Measurements from ENCODE around the gene FLRT1.

FLRT1 gene

DNA sequence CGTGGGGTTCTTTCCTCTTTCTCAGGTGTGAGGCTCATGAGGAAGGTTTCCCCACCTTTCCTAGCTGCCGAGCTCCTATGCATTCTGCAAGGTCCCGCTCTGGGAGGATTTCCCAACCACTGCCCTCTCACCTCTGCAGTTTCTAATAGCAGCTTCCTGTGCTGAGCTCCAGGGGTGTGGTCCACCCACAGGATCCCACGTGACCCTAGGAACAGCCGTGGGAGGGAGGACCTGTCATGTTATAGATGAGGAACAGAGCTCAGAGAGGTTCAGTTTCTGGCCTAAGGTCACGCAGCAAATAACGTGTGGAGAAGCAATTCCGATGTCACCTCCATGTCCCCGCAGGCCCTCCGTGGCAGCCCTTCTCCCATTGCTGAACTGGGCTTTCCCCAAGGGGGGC lies 38.5 kb downstream of the FLRT1 start:
- no peaks in the 10 kb centered on the region for H3K36me3 ChIP-seq (ENCODE audit: control insufficient read depth, insufficient read depth, low read length)
- H3K9ac ChIP-seq (ENCODE audit: low read length), result no peak overlapping the region
- H4K5ac ChIP-seq (ENCODE audit: low read length), result no peak overlapping the region
- no peak overlapping the region for H3K4ac ChIP-seq (ENCODE audit: low read depth, low read length)
- H2BK15ac ChIP-seq (replicated peaks; ENCODE audit: low read depth), result no peak overlapping the region
- no peak overlapping the region for H3K27ac ChIP-seq (ENCODE audit: low read depth, low read length)
- H2AK5ac ChIP-seq (ENCODE audit: low read length), result no peak overlapping the region
- no peak overlapping the region for H3K56ac ChIP-seq (ENCODE audit: low read length)
- H3K18ac ChIP-seq (ENCODE audit: low read length), result no peak overlapping the region
- H2BK120ac ChIP-seq (ENCODE audit: low read depth, low read length), result no peak overlapping the region
- no CpG with 5 or more reads among the region's 10 CpGs for WGBS (ENCODE audit: extremely low coverage, insufficient coverage, low lambda C conversion rate)
- H3K4me3 ChIP-seq (ENCODE audit: low read length), result no peak overlapping the region
- no peak overlapping the region for H2BK5ac ChIP-seq (ENCODE audit: low read length)
- no peaks in the 10 kb centered on the region for H3K4me1 ChIP-seq (ENCODE audit: control insufficient read depth, low read depth, low read length)
- no peaks in the 10 kb centered on the region for H3K79me1 ChIP-seq (ENCODE audit: low read length)
- H4K8ac ChIP-seq (ENCODE audit: low read depth, low read length), result no peak overlapping the region
- no peaks in the 10 kb centered on the region for H3K79me2 ChIP-seq (ENCODE audit: control insufficient read depth, insufficient read depth, low read length)
- DNase-seq, result no peak
- no peaks in the 10 kb centered on the region for H3K27me3 ChIP-seq (ENCODE audit: insufficient read depth, low read length, poor library complexity)
- H3K4me2 ChIP-seq (ENCODE audit: low read length), result no peak overlapping the region
- no peak overlapping the region for H3K23ac ChIP-seq (ENCODE audit: low read length)

DNA sequence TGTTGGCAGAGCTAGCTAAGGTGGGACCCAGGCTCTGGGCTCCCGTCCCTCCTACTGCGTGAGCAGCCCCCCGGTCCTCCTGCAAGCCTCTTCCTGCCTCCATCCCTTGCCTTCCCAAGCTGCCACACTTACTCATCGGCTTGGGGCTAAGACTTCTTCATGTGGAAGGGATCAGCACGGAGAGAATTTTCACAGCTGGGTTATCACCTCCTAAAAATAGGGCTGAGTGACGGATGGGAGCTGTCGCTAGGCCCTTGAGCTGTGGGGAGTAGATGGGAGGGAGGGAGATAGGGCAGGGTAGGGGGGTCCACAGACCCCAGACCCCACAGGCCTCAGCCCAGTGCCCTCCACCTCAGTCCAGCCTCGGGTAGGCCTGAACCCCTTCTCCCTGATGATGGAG lies 41.0 kb downstream of the FLRT1 start:
- H4K8ac ChIP-seq (ENCODE audit: low read depth, low read length), result no peak overlapping the region
- no peak overlapping the region for H3K18ac ChIP-seq (ENCODE audit: low read length)
- no peak for DNase-seq
- no peak overlapping the region for H2BK120ac ChIP-seq (ENCODE audit: low read depth, low read length)
- H2BK15ac ChIP-seq (replicated peaks; ENCODE audit: low read depth), result no peak overlapping the region
- H4K5ac ChIP-seq (ENCODE audit: low read length), result no peak overlapping the region
- no peak overlapping the region for H3K4me3 ChIP-seq (ENCODE audit: low read length)
- no peaks in the 10 kb centered on the region for H3K79me2 ChIP-seq (ENCODE audit: control insufficient read depth, insufficient read depth, low read length)
- no peak overlapping the region for H3K56ac ChIP-seq (ENCODE audit: low read length)
- no peak overlapping the region for H3K4ac ChIP-seq (ENCODE audit: low read depth, low read length)
- no CpG with 5 or more reads among the region's 8 CpGs for WGBS (ENCODE audit: extremely low coverage, insufficient coverage, low lambda C conversion rate)
- H3K36me3 ChIP-seq (ENCODE audit: control insufficient read depth, insufficient read depth, low read length), result no peaks in the 10 kb centered on the region
- H3K79me1 ChIP-seq (ENCODE audit: low read length), result no peaks in the 10 kb centered on the region
- no peak overlapping the region for H3K9ac ChIP-seq (ENCODE audit: low read length)
- H3K27ac ChIP-seq (ENCODE audit: low read depth, low read length), result no peak overlapping the region
- H2BK5ac ChIP-seq (ENCODE audit: low read length), result no peak overlapping the region
- H3K23ac ChIP-seq (ENCODE audit: low read length), result no peak overlapping the region
- no peak overlapping the region for H3K4me2 ChIP-seq (ENCODE audit: low read length)
- no peaks in the 10 kb centered on the region for H3K4me1 ChIP-seq (ENCODE audit: control insufficient read depth, low read depth, low read length)
- no peaks in the 10 kb centered on the region for H3K27me3 ChIP-seq (ENCODE audit: insufficient read depth, low read length, poor library complexity)
- H2AK5ac ChIP-seq (ENCODE audit: low read length), result no peak overlapping the region

DNA sequence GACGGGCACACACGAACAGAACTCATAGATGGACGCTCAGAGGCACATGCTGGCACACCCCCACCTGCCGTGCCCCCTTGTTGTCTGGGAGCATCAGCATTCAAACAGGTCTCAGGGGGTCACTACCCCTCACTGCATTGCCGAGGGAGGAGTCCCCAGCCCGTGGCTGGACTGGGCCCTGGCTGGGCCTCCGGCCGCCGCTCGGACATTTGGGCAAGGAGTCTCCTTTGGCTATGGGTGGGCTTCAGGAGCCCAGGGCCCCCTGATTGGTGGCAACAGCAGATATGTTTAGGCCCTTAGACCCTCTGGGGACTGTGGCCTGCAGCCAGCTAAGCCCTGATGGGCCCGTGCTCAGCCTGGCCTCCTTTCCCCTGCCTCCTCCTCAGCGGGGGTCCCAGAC lies 41.9 kb downstream of the FLRT1 start:
- H3K18ac ChIP-seq (ENCODE audit: low read length), result no peak overlapping the region
- H3K4me2 ChIP-seq (ENCODE audit: low read length), result no peak overlapping the region
- H2BK5ac ChIP-seq (ENCODE audit: low read length), result no peak overlapping the region
- no peak overlapping the region for H3K27ac ChIP-seq (ENCODE audit: low read depth, low read length)
- no peaks in the 10 kb centered on the region for H3K4me1 ChIP-seq (ENCODE audit: control insufficient read depth, low read depth, low read length)
- no peak overlapping the region for H3K4ac ChIP-seq (ENCODE audit: low read depth, low read length)
- H3K23ac ChIP-seq (ENCODE audit: low read length), result no peak overlapping the region
- H3K56ac ChIP-seq (ENCODE audit: low read length), result no peak overlapping the region
- H4K5ac ChIP-seq (ENCODE audit: low read length), result no peak overlapping the region
- H3K9ac ChIP-seq (ENCODE audit: low read length), result no peak overlapping the region
- no peak overlapping the region for H2BK120ac ChIP-seq (ENCODE audit: low read depth, low read length)
- no peaks in the 10 kb centered on the region for H3K79me2 ChIP-seq (ENCODE audit: control insufficient read depth, insufficient read depth, low read length)
- H3K79me1 ChIP-seq (ENCODE audit: low read length), result no peaks in the 10 kb centered on the region
- no CpG with 5 or more reads among the region's 12 CpGs for WGBS (ENCODE audit: extremely low coverage, insufficient coverage, low lambda C conversion rate)
- DNase-seq, result no peak
- H3K27me3 ChIP-seq (ENCODE audit: insufficient read depth, low read length, poor library complexity), result no peaks in the 10 kb centered on the region
- no peak overlapping the region for H4K8ac ChIP-seq (ENCODE audit: low read depth, low read length)
- no peaks in the 10 kb centered on the region for H3K36me3 ChIP-seq (ENCODE audit: control insufficient read depth, insufficient read depth, low read length)
- no peak overlapping the region for H3K4me3 ChIP-seq (ENCODE audit: low read length)
- no peak overlapping the region for H2AK5ac ChIP-seq (ENCODE audit: low read length)
- H2BK15ac ChIP-seq (replicated peaks; ENCODE audit: low read depth), result no peak overlapping the region

DNA sequence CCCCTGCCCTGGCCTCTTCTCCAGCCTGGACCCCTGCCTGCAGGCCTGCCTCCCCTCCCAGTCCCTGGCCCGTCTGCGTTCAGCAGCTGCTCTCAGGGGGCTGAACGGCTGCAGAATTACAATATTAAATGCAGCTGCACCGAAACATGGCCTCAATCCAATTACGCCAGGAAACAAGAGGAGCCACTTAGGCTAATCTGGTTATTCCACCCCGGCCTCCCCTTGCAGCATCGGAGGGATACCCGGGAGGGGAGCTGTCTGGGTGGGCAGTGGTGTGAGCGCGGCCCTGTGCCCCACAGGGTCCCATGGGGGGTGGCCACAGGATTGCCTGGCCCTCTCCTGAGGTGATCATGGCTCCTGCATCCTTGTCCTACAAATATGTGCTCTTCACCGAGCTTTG lies 42.6 kb downstream of the FLRT1 start:
- Histone ChIP-seq H3K79me2 (ENCODE audit: control insufficient read depth, insufficient read depth, low read length) (no peaks in the 10 kb centered on the region), H3K56ac (ENCODE audit: low read length) (no peak overlapping the region), H3K4me1 (ENCODE audit: control insufficient read depth, low read depth, low read length) (no peaks in the 10 kb centered on the region), H3K9ac (ENCODE audit: low read length) (no peak overlapping the region), H3K4ac (ENCODE audit: low read depth, low read length) (no peak overlapping the region), H2BK15ac (replicated peaks; ENCODE audit: low read depth) (no peak overlapping the region), H3K79me1 (ENCODE audit: low read length) (no peaks in the 10 kb centered on the region), H4K5ac (ENCODE audit: low read length) (no peak overlapping the region), H3K18ac (ENCODE audit: low read length) (no peak overlapping the region), H3K4me2 (ENCODE audit: low read length) (no peak overlapping the region), H2BK120ac (ENCODE audit: low read depth, low read length) (no peak overlapping the region), H2AK5ac (ENCODE audit: low read length) (no peak overlapping the region), H4K8ac (ENCODE audit: low read depth, low read length) (no peak overlapping the region), H3K27me3 (ENCODE audit: insufficient read depth, low read length, poor library complexity) (no peaks in the 10 kb centered on the region), H2BK5ac (ENCODE audit: low read length) (no peak overlapping the region), H3K23ac (ENCODE audit: low read length) (no peak overlapping the region), H3K27ac (ENCODE audit: low read depth, low read length) (no peak overlapping the region), H3K36me3 (ENCODE audit: control insufficient read depth, insufficient read depth, low read length) (no peaks in the 10 kb centered on the region), H3K4me3 (ENCODE audit: low read length) (no peak overlapping the region)
- no CpG with 5 or more reads among the region's 11 CpGs for WGBS (ENCODE audit: extremely low coverage, insufficient coverage, low lambda C conversion rate)
- no peak for DNase-seq

DNA sequence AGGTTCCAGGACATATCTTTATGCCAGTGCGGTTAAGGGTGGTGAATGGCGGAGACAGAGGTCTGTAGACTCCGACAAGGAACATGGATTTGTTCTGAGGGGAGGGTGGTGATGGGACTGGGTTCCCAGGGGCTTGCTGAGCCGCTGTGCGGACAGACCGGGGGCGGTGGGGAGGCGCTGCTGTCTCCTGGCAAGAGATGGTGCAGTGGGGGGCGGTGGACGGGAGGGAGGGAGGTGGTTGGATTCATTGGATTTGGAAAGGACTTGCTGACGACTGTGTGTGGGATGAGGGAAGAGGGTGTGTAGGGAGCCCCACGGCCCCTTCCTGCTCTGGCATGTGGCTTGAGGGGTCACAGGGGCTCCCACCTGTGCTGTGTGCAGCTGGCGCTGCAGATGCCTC lies 43.2 kb downstream of the FLRT1 start:
- Histone ChIP-seq H4K8ac (ENCODE audit: low read depth, low read length) (no peak overlapping the region), H3K4me3 (ENCODE audit: low read length) (no peak overlapping the region), H3K23ac (ENCODE audit: low read length) (no peak overlapping the region), H4K5ac (ENCODE audit: low read length) (no peak overlapping the region), H3K79me1 (ENCODE audit: low read length) (no peaks in the 10 kb centered on the region), H3K27me3 (ENCODE audit: insufficient read depth, low read length, poor library complexity) (no peaks in the 10 kb centered on the region), H3K4ac (ENCODE audit: low read depth, low read length) (no peak overlapping the region), H3K9ac (ENCODE audit: low read length) (no peak overlapping the region), H3K36me3 (ENCODE audit: control insufficient read depth, insufficient read depth, low read length) (no peaks in the 10 kb centered on the region), H3K56ac (ENCODE audit: low read length) (no peak overlapping the region), H3K79me2 (ENCODE audit: control insufficient read depth, insufficient read depth, low read length) (no peaks in the 10 kb centered on the region), H3K18ac (ENCODE audit: low read length) (no peak overlapping the region), H2BK15ac (replicated peaks; ENCODE audit: low read depth) (no peak overlapping the region), H3K4me2 (ENCODE audit: low read length) (no peak overlapping the region), H3K4me1 (ENCODE audit: control insufficient read depth, low read depth, low read length) (no peaks in the 10 kb centered on the region), H2BK5ac (ENCODE audit: low read length) (no peak overlapping the region), H2AK5ac (ENCODE audit: low read length) (no peak overlapping the region), H3K27ac (ENCODE audit: low read depth, low read length) (no peak overlapping the region), H2BK120ac (ENCODE audit: low read depth, low read length) (no peak overlapping the region)
- no CpG with 5 or more reads among the region's 13 CpGs for WGBS (ENCODE audit: extremely low coverage, insufficient coverage, low lambda C conversion rate)
- DNase-seq, result no peak

DNA sequence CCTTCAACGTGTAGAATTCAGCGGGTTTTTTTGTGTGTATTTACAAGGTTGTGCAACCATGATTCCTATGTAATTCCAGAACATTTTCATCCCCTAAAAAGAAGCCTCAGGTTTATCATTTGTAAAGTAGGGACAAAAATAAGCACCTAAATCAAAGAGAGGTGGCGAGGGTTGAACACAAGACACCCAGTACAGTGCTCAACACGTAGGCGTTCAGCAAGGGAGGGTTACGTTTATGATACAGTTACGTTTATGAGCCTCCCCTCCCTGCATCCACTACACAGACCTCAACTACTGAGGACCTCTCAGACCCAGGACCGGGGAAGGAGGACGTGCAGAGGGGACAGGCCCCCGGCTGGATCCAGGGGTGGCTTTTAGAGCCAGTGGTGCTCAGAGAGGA lies 44.7 kb downstream of the FLRT1 start:
- no peak overlapping the region for H3K27ac ChIP-seq (ENCODE audit: low read depth, low read length)

More for the DNA sequence above, 44.7 kb downstream of the FLRT1 start:
- Histone ChIP-seq H3K79me2 (ENCODE audit: control insufficient read depth, insufficient read depth, low read length) (no peaks in the 10 kb centered on the region), H2BK5ac (ENCODE audit: low read length) (no peak overlapping the region), H3K56ac (ENCODE audit: low read length) (no peak overlapping the region), H3K9ac (ENCODE audit: low read length) (no peak overlapping the region), H2BK120ac (ENCODE audit: low read depth, low read length) (no peak overlapping the region), H3K4me3 (ENCODE audit: low read length) (no peak overlapping the region), H4K8ac (ENCODE audit: low read depth, low read length) (no peak overlapping the region), H3K4me1 (ENCODE audit: control insufficient read depth, low read depth, low read length) (no peaks in the 10 kb centered on the region), H2AK5ac (ENCODE audit: low read length) (no peak overlapping the region), H2BK15ac (replicated peaks; ENCODE audit: low read depth) (no peak overlapping the region), H3K4me2 (ENCODE audit: low read length) (no peak overlapping the region), H3K36me3 (ENCODE audit: control insufficient read depth, insufficient read depth, low read length) (no peaks in the 10 kb centered on the region), H3K23ac (ENCODE audit: low read length) (no peak overlapping the region), H3K79me1 (ENCODE audit: low read length) (no peaks in the 10 kb centered on the region), H3K27me3 (ENCODE audit: insufficient read depth, low read length, poor library complexity) (no peaks in the 10 kb centered on the region), H3K4ac (ENCODE audit: low read depth, low read length) (no peak overlapping the region), H4K5ac (ENCODE audit: low read length) (no peak overlapping the region), H3K18ac (ENCODE audit: low read length) (no peak overlapping the region)
- no CpG with 5 or more reads among the region's 10 CpGs for WGBS (ENCODE audit: extremely low coverage, insufficient coverage, low lambda C conversion rate)
- no peak for DNase-seq
